ENCODE results near the gene CPEB3.
"Not testable (repeated sequence)": the region's sequence is repeated elsewhere in the genome, so short reads cannot be mapped to it uniquely, and the experiment has no call there.

DNA sequence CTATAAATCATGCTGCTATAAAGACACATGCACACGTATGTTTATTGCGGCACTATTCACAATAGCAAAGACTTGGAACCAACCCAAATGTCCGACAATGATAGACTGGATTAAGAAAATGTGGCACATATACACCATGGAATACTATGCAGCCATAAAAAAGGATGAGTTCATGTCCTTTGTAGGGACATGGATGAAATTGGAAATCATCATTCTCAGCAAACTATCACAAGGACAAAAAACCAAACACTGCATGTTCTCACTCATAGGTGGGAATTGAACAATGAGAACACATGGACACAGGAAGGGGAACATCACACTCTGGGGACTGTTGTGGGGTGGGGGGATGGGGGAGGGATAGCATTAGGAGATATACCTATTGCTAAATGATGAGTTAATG, 149.7 kb downstream of the CPEB3 start:
- not testable (repeated sequence) for TF ChIP-seq CTCF, POLR2A, EP300, POLR2AphosphoS5 (IDR thresholded peaks at IDR 0.05)

Data from stomach (tissue), 4 donors.